Measurements from ENCODE around the gene NCKAP5L. TPM values are rescaled to one million over a fixed set of nuclear protein-coding genes. Genes with fewer than 3 reads are reported as not detected.

NCKAP5L gene
- total RNA-seq, 1 donor from 2014 or later = 29.0 TPM

GRCh38 chr12:49832836-49833421 lies 4.7 kb upstream of the NCKAP5L start:
- ATAC-seq (ENCODE audit: poor library complexity) (no peak), DNase-seq (no peak)
- intact Hi-C loops (cut with DNase I) = no loop called here

- DNase-seq (no peak), ATAC-seq (ENCODE audit: poor library complexity) (no peak)
- intact Hi-C loops (cut with DNase I) = no loop called here
These were observed 3.5 kb upstream of the NCKAP5L start for GRCh38 chr12:49831717-49832116.

DNA sequence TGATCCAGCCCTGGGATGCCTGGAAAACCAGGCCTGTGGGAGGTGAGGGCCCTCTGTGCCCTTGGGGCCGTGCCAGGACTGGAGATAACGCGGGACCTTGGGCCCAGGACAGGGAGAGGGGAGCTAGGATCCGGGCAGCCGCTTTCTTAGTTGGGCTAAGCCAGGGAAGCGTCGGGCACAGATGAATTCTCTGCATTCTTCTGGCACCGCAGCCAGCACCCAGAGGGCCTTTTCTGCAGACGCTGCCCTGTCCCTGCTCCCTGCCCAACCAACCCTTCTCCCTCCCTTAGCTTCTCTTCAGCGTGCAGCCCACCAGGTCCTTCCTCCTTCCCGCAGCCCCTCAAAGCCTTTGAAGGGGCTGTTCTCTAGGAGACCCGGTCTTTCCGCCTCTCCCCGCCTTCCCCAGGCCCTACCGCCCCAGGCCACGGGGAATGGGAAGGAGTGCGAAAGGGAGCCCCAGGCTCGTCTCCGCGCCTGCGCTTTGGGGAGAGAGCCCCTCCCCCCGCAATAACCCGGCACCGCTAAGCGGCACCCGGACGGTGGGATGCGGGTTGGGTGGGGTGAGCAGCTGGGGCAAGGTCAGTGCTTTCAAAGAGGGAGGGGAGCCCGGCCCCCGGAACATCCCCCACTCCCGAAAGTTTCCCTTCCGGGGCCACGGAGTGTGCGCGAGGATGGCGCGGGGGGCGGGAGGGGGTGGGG lies 663 bp downstream of the NCKAP5L start:
- peak; percentile 71 for ATAC-seq (ENCODE audit: poor library complexity)
- peak; percentile 87 for DNase-seq
- intact Hi-C loops (cut with DNase I) = no loop called here

- no peak for DNase-seq
- no peak for ATAC-seq (ENCODE audit: poor library complexity)
These were observed 1.2 kb downstream of the NCKAP5L start for GRCh38 chr12:49827051-49827400.

DNA sequence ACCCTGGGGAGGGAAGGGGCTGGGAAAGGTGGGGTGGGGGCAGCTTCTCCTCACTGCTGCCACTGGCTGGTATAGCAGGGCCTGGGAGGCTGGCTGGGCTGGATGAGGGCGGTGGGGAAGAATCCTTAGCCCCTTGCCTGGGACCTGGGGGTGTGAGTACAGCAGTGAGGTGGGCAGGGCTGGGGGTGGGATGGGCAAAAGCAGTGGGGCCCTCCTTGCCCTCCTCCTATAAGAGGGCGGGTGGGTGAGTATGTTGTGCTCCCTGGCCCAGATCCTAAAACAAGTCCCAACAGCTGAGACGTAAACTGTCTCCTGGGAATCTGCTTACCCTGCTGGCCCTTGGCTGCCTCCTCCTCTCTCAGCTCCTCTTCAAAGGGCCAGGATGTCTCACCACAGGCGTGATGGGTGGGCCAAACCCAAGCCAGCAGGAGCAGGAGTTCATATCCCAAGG lies 2.2 kb downstream of the NCKAP5L start:
- ATAC-seq (ENCODE audit: poor library complexity) = no peak
- intact Hi-C loops (cut with DNase I) = no loop called here
- DNase-seq = no peak

More at GRCh38 chr12:49827051-49827400, 1.2 kb downstream of the NCKAP5L start:
- intact Hi-C loops (cut with DNase I) = no loop called here

DNA sequence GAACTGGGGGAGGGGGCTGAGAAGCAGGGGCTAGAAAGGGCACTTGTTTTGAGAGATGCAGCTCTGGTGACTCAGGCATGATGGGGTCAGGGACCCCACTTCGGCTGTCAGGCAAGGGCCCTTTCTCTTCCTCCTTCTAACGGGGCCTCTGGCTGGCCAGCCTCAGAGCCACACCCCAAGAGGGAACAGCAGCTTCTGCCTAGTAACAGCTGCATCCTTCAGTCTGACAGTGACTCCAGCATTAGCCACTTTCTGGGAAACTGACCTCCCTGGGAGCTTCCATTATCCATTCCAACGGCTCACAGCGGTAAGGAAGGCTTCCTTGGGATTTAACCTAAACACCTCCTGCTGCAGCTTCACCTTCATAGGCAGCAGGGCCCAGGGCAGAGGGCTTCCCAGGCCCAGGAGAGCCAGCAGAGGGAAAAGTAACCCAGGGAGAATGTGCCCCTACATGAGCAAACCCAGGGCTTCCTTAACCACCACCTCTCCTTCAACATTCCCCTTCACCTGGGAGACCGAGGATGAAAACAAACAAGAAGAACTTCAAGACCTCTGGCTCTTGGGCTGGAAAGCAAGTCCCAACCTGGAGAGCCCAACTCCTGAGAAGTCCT lies 2.7 kb downstream of the NCKAP5L start:
- ATAC-seq (ENCODE audit: poor library complexity) (peak; percentile 6), DNase-seq (peak; percentile 70)
- intact Hi-C loops (cut with DNase I) = no loop called here

DNA sequence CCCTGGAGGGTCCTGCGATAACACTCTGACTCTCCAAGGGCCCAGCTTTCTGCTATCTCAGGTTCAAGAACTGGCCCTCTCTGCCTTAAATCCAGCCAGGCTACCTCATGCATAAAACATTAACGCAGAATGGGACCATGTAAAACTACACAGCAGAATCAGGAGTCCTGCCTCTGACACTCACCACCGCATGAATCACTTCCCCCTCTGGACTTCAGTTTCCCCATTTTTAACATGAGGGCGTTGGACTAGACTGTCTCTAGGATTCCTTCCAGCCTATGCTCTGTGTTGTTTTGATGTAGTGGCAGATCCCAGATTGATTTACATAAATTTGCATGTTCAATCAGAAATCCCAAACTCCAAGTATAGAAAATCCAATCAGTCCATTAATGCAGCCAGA lies 3.3 kb downstream of the NCKAP5L start:
- ATAC-seq (ENCODE audit: poor library complexity) (no peak), DNase-seq (no peak)
- intact Hi-C loops (cut with DNase I) = no loop called here

GRCh38 chr12:49824416-49824815 lies 3.8 kb downstream of the NCKAP5L start:
- intact Hi-C loops (cut with DNase I) = no loop called here
- DNase-seq (no peak), ATAC-seq (ENCODE audit: poor library complexity) (no peak)

GRCh38 chr12:49823951-49824350 lies 4.3 kb downstream of the NCKAP5L start:
- DNase-seq (no peak), ATAC-seq (ENCODE audit: poor library complexity) (no peak)
- intact Hi-C loops (cut with DNase I) = no loop called here

DNA sequence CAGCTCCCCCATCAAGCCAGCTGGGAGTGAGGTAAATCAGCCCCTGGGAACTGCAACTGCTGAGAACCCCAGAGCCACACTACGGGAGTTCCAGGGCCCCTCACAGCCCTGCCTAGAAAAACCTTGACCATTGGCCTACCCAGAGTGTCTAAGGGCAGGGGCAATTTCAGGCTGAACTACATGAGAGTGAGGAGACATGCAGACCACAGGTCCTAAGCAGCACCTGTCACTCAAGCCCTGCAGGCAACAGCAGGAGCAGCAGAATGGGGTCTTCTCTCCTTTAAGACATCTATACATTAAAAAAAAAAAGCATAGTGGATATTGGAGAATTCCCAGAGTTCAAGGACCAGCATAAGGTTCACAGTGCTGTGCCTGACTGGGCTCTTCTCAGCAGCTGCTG lies 4.9 kb downstream of the NCKAP5L start:
- ATAC-seq (ENCODE audit: poor library complexity) (no peak), DNase-seq (no peak)
- intact Hi-C loops (cut with DNase I) = no loop called here

- intact Hi-C loops (cut with DNase I) = no loop called here
- no peak for ATAC-seq (ENCODE audit: poor library complexity)
These were observed 6.6 kb downstream of the NCKAP5L start for GRCh38 chr12:49821373-49822287.

GRCh38 chr12:49819786-49820185 lies 8.4 kb downstream of the NCKAP5L start:
- DNase-seq = no peak
- intact Hi-C loops (cut with DNase I) = no loop called here
- peak; percentile 43 for ATAC-seq (ENCODE audit: poor library complexity)

More at GRCh38 chr12:49821373-49822287, 6.6 kb downstream of the NCKAP5L start:
- DNase-seq = no peak

DNA sequence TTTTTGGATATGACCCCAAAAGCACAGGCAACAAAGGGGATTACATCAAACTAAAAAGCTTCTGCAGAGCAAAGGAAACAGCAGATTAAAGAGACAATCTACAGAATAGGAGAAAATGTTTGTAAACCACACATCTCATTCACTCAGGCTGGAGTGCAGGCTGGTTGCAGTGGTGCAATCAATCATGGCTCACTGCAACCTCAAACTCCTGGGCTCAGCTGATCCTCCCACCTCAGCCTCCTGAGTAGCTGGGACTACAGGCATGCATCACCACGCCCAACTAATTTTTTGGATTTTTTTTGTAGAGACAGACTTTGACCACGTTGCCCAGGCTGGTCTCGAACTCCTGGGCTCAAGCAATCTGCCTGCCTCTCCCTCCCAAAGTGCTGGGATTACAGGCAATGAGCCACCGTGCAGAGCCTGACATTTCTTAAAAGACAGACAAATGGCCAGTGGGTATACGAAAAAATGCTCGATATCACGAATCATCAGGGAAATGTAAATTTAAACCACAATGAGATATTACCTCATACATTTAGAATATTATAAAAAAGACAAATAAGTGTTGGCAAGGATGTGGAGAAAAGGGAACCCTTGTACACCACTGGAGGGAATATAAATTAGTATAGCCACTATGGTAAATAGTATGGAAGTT lies 9.8 kb downstream of the NCKAP5L start:
- intact Hi-C loops (cut with DNase I) = no loop called here
- no peak for DNase-seq
- no peak for ATAC-seq (ENCODE audit: poor library complexity)

GRCh38 chr12:49813131-49813530 lies 15.1 kb downstream of the NCKAP5L start:
- DNase-seq (no peak), ATAC-seq (ENCODE audit: poor library complexity) (no peak)
- intact Hi-C loops (cut with DNase I) = no loop called here

- intact Hi-C loops (cut with DNase I) = no loop called here
- DNase-seq = no peak
These were observed 16.2 kb downstream of the NCKAP5L start for GRCh38 chr12:49811961-49812401.

DNA sequence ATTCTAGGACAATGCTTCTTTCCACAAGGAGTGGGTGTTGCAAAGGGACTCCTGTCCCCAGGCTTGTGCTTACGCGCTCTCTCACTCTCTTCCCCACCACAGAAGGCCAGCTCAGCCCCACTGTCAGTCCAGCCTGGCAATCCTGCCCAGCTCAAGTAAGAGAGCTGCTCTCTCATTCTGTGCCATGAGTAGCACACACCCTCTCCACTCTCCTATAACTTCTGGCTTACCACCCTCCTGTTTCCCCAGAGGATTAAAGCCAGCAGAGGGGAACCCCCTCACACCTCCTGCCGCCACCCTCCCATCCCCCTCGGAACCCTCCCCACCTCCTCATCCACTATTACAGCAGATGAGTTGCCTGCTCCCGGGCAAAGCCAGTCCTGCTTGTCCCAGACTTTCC lies 17.1 kb downstream of the NCKAP5L start:
- ATAC-seq (ENCODE audit: poor library complexity) (no peak), DNase-seq (no peak)
- intact Hi-C loops (cut with DNase I) = no loop called here

More at GRCh38 chr12:49811961-49812401, 16.2 kb downstream of the NCKAP5L start:
- no peak for ATAC-seq (ENCODE audit: poor library complexity)

GRCh38 chr12:49809906-49810389 lies 18.3 kb downstream of the NCKAP5L start:
- no peak for DNase-seq
- ATAC-seq (ENCODE audit: poor library complexity) = peak; percentile 51
- intact Hi-C loops (cut with DNase I) = no loop called here

GRCh38 chr12:49809381-49809905 lies 18.8 kb downstream of the NCKAP5L start:
- intact Hi-C loops (cut with DNase I) = no loop called here
- DNase-seq = peak; percentile 76
- peak; percentile 72 for ATAC-seq (ENCODE audit: poor library complexity)

All from Right ventricle myocardium superior (tissue), 1 donor.